Glutamatergic neuron (in vitro differentiated cells): ENCODE measurements around the gene ALDH3B2. TPM values are rescaled to one million over a fixed set of nuclear protein-coding genes. Genes with fewer than 3 reads are reported as not detected.

Experiments used
- DNase-seq: peaks from one replicate; pipeline ENCODE4 v3.0.0; 2022
- H3K27ac Mint-ChIP-seq: one replicate; pipeline ENCODE4 v1.8.0; 2020; ENCODE audit warnings: mild to moderate bottlenecking, mixed read lengths, inconsistent platforms; ENCODE audit not compliant: unreplicated experiment
- H3K27me3 Mint-ChIP-seq: one replicate; pipeline ENCODE4 v1.8.0; 2020; ENCODE audit warnings: mild to moderate bottlenecking, moderate library complexity, mixed read lengths, inconsistent platforms; ENCODE audit not compliant: unreplicated experiment
- H3K36me3 Mint-ChIP-seq: one replicate; pipeline ENCODE4 v1.8.0; 2020; ENCODE audit warnings: mild to moderate bottlenecking, mixed read lengths, inconsistent platforms; ENCODE audit not compliant: unreplicated experiment
- H3K4me1 Mint-ChIP-seq: one replicate; pipeline ENCODE4 v1.8.0; 2020; ENCODE audit warnings: mild to moderate bottlenecking, low read depth, mixed read lengths, inconsistent platforms; ENCODE audit not compliant: unreplicated experiment
- H3K4me3 Mint-ChIP-seq: one replicate; pipeline ENCODE4 v1.8.0; 2020; ENCODE audit warnings: mild to moderate bottlenecking, mixed read lengths, inconsistent platforms; ENCODE audit not compliant: unreplicated experiment
- H3K9me3 Mint-ChIP-seq: one replicate; pipeline ENCODE4 v1.8.0; 2020; ENCODE audit warnings: mild to moderate bottlenecking, moderate library complexity, mixed read lengths, inconsistent platforms; ENCODE audit not compliant: unreplicated experiment
- total RNA-seq: library from RNA; stranded (reverse); fragmentation: NEBNext Ultra II Directional; extraction: Animal tissue kit (Norgen Biotek cat#: 25700); gene quantifications from one replicate; pipeline ENCODE4 v1.2.1, GENCODE V29; 2021; ENCODE audit not compliant: unreplicated experiment
- TF ChIP-seq, protein P1 (sequence below): fragments of 200-600 bp; sonication (generic); IDR thresholded peaks from one replicate; pipeline ENCODE4 v1.5.0; 2021; ENCODE audit not compliant: partially characterized antibody, unreplicated experiment

The ALDH3B2 gene
- total RNA-seq, 1 donor from 2014 or later, result not detected

DNA sequence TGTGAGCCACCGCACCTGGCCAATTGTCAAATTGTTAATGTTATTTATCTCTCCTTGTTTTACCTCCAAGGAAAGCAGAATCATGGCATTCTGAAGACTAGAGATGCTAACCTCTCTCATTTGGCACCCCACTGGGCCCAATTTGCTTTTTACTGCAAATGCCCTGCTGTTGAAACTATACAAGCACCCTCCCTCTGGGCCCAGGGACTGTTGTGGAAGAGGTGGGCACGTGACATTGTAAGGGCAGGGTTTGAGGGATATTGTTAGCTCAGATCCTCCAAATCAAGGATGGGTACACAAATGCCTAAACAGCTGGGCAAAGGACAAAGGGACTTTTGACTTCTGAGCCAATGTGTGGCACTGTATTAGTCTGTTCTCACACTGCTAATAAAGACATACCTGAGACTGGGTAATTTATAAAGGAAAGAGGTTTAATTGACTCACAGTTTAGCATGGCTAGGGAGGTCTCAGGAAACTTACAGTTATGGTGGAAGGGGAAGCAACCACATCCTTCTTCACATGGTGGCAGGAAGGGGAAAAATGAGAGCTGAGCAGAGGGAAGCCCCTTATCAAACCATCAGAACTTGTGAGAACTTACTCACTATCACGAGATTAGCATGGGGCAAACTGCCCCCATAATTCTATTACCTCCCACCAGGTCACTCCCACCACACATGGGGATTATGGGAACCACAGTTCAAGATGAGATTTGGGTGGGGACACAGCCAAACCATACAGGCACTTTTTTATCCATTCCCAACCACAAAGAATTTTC is 6.5 kb upstream of the ALDH3B2 start:
- Mint-ChIP-seq H3K4me3 (no peak overlapping the region), H3K9me3 (no peaks in the 10 kb centered on the region), H3K27ac (no peak overlapping the region), H3K36me3 (peaks cover 5% of the 10 kb centered on the region), H3K27me3 (no peaks in the 10 kb centered on the region), H3K4me1 (peaks cover 3% of the 10 kb centered on the region)
- no peak for DNase-seq
- TF ChIP-seq, protein P1, sequence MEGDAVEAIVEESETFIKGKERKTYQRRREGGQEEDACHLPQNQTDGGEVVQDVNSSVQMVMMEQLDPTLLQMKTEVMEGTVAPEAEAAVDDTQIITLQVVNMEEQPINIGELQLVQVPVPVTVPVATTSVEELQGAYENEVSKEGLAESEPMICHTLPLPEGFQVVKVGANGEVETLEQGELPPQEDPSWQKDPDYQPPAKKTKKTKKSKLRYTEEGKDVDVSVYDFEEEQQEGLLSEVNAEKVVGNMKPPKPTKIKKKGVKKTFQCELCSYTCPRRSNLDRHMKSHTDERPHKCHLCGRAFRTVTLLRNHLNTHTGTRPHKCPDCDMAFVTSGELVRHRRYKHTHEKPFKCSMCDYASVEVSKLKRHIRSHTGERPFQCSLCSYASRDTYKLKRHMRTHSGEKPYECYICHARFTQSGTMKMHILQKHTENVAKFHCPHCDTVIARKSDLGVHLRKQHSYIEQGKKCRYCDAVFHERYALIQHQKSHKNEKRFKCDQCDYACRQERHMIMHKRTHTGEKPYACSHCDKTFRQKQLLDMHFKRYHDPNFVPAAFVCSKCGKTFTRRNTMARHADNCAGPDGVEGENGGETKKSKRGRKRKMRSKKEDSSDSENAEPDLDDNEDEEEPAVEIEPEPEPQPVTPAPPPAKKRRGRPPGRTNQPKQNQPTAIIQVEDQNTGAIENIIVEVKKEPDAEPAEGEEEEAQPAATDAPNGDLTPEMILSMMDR, result no peak

DNA sequence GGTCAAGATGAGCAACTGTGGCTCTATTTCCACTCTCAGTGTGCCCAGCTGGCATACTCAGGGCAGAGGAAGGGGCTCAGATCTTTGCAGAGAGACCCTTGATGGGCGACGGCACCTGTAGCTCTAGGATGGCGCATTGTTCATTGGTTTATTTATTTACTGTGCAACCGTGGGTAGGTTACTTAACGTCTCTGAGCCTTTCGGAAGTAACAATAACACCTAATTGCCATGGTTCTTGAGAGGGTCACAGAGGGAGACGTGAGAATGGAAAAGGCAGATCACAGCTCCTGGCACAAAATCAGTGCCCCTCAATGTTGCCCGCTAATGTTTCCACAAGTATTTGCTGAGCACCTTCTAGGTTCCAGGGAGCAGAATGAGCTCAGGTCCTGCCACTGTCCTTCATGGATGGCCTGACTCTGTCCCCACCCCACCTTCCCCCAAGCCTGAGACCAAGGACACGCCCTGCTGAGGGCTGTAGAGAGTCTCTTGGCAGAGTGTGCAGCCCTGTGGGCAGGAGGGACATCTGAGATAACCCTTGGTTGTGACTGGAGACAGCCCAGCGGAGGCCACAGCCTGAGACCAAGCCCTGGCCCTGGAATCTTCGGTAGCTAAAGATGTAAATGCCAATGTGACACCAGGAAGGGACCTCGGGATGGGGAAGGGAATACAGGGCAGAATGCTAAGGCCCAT is 780 bp upstream of the ALDH3B2 start:
- peaks cover 5% of the 10 kb centered on the region for H3K36me3 Mint-ChIP-seq
- H3K4me3 Mint-ChIP-seq, result no peak overlapping the region
- no peaks in the 10 kb centered on the region for H3K9me3 Mint-ChIP-seq
- no peak overlapping the region for H3K27ac Mint-ChIP-seq
- no peak for DNase-seq
- H3K27me3 Mint-ChIP-seq, result peaks cover 5% of the 10 kb centered on the region
- no peaks in the 10 kb centered on the region for H3K4me1 Mint-ChIP-seq
- TF ChIP-seq, protein P1, result no peak

DNA sequence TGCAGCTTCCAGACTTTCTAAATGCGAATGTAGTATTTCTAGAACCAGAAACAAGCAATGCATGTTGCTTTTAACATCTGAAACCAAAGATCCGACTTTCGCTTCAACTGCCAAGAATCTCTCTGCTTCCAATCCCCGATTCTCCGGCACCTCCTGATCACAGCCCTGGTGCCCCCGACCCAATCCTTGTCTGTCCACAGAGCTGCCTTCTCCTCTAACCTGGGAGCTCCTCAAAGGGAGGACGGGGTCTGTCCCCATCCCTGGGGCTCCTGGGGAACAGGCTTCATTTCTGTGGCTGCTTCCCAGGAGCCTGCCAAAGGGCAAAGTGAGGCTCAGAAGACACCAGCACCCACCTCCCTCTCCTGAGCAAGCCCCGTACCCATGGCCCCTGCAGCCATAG is 521 bp downstream of the ALDH3B2 start:
- Mint-ChIP-seq H3K27me3 (peaks cover 5% of the 10 kb centered on the region), H3K4me3 (no peak overlapping the region), H3K9me3 (no peaks in the 10 kb centered on the region), H3K4me1 (no peaks in the 10 kb centered on the region), H3K36me3 (peaks cover 5% of the 10 kb centered on the region), H3K27ac (no peak overlapping the region)
- TF ChIP-seq, protein P1, result no peak
- DNase-seq, result no peak

DNA sequence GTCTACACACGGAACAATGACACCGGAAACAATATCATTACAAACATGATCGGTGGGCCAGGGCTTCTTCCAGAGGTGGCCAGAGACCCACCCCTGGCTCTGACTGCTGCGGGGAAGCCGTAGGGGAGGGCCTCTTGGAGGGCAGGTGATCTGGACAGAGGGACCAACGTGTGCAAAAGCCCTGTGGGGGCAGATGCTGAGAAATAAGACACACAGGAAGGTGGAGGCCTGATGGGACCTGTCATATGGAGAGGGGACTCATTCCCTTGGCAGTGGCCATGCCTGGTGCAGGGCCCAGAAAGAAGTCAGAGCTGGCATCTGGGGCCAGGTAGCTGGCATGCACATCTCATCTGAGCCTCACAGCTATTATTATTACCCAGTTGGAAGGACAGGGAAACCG is 1.1 kb downstream of the ALDH3B2 start:
- Mint-ChIP-seq H3K27me3 (peaks cover 5% of the 10 kb centered on the region), H3K4me1 (no peaks in the 10 kb centered on the region), H3K9me3 (no peaks in the 10 kb centered on the region), H3K27ac (no peak overlapping the region), H3K4me3 (no peak overlapping the region), H3K36me3 (peaks cover 5% of the 10 kb centered on the region)
- TF ChIP-seq, protein P1, result no peak
- DNase-seq, result no peak

DNA sequence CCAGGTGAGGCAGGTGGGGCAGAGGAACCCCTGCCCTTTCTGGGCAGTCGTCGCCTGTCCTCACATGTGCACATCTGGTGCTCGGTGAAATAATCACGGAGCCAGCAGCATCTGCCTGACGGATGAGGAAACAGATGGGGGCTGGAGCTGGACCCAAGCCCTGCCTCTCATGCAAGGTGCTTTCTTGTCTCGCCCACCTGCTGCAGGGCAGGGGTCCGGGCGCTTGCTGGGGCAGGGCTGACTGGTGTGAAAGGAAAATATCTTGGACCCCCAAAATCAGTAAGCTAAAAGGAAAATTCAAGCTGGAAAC is 3.3 kb downstream of the ALDH3B2 start:
- H3K36me3 Mint-ChIP-seq, result peaks cover under 1% of the 10 kb centered on the region
- no peak for DNase-seq
- no peak overlapping the region for H3K4me3 Mint-ChIP-seq
- TF ChIP-seq, protein P1, result no peak
- peaks cover 5% of the 10 kb centered on the region for H3K27me3 Mint-ChIP-seq
- H3K9me3 Mint-ChIP-seq, result no peaks in the 10 kb centered on the region
- no peak overlapping the region for H3K27ac Mint-ChIP-seq
- no peaks in the 10 kb centered on the region for H3K4me1 Mint-ChIP-seq
